Measurements from ENCODE around the gene ILK. TPM values are rescaled to one million over a fixed set of nuclear protein-coding genes. Genes with fewer than 3 reads are reported as not detected.

ILK gene
- total RNA-seq, 4 donors from 2014 or later: 159 to 211 (median 169) TPM

GRCh38 chr11:6632116-6633073, 28.8 kb downstream of the ILK start:
- TF ChIP-seq EP300 (IDR thresholded peaks at IDR 0.05; ENCODE audit: low read depth): no peak
- no peak for TF ChIP-seq POLR2A (IDR thresholded peaks at IDR 0.05)
- TF ChIP-seq CTCF (IDR thresholded peaks at IDR 0.05): no peak
- no peak for TF ChIP-seq POLR2AphosphoS5 (IDR thresholded peaks at IDR 0.05)

GRCh38 chr11:6633422-6634408, 30.1 kb downstream of the ILK start:
- H3K9me3 ChIP-seq: no peaks in the 10 kb centered on the region
- no peaks in the 10 kb centered on the region for H3K36me3 ChIP-seq
- H3K27ac ChIP-seq: peak overlapping the region in 1 of 4 donors; percentile 85
- no peak for DNase-seq
- TF ChIP-seq POLR2A (IDR thresholded peaks at IDR 0.05): no peak
- H3K4me3 ChIP-seq: no peak overlapping the region
- WGBS, 2 donors (ENCODE audit: low coverage in 1 of 2): 60 to 88% methylated on average over 1 to 16 of the region's 16 CpGs
- no peaks in the 10 kb centered on the region for H3K27me3 ChIP-seq
- in situ Hi-C loops (cut with MboI; ENCODE audit: low pct_ligation_motif_present in 1 of 4, low pct_unique_long_range_greater_than_20kb in 1 of 4, low sequenced_read_pairs in 3 of 4) (no loop called here), intact Hi-C loops (cut with DNase I; ENCODE audit: low total_unique reads) (no loop called here)
- H3K4me1 ChIP-seq: peaks cover 14 to 41% (median 22%) of the 10 kb centered on the region in 4 donors

More at GRCh38 chr11:6632116-6633073, 28.8 kb downstream of the ILK start:
- intact Hi-C loops (cut with DNase I; ENCODE audit: low total_unique reads) (no loop called here), in situ Hi-C loops (cut with MboI; ENCODE audit: low pct_ligation_motif_present in 1 of 4, low pct_unique_long_range_greater_than_20kb in 1 of 4, low sequenced_read_pairs in 3 of 4) (no loop called here)
- Histone ChIP-seq H3K4me1 (peaks cover 14 to 27% (median 16%) of the 10 kb centered on the region in 4 donors), H3K27ac (no peak overlapping the region), H3K27me3 (no peaks in the 10 kb centered on the region), H3K36me3 (no peaks in the 10 kb centered on the region), H3K4me3 (no peak overlapping the region), H3K9me3 (no peaks in the 10 kb centered on the region)
- DNase-seq: no peak
- 91 to 92% methylated on average over 4 to 29 of the region's 29 CpGs for WGBS, 2 donors (ENCODE audit: low coverage in 1 of 2)

GRCh38 chr11:6634534-6634933, 31.0 kb downstream of the ILK start:
- Histone ChIP-seq H3K27ac (peak overlapping the region; percentile 67 to 85 (median 73)), H3K4me1 (peaks cover 14 to 48% (median 22%) of the 10 kb centered on the region in 4 donors), H3K9me3 (no peaks in the 10 kb centered on the region), H3K4me3 (no peak overlapping the region), H3K36me3 (no peaks in the 10 kb centered on the region), H3K27me3 (no peaks in the 10 kb centered on the region)
- TF ChIP-seq CTCF (IDR thresholded peaks at IDR 0.05) (no peak), EP300 (IDR thresholded peaks at IDR 0.05; ENCODE audit: low read depth) (no peak), POLR2AphosphoS5 (IDR thresholded peaks at IDR 0.05) (no peak), POLR2A (IDR thresholded peaks at IDR 0.05) (no peak)
- in situ Hi-C loops (cut with MboI; ENCODE audit: low pct_ligation_motif_present in 1 of 4, low pct_unique_long_range_greater_than_20kb in 1 of 4, low sequenced_read_pairs in 3 of 4): no loop called here
- 60 to 83% methylated on average over 1 of the region's 1 CpG for WGBS, 2 donors (ENCODE audit: low coverage in 1 of 2)
- DNase-seq: no peak
- intact Hi-C loops (cut with DNase I; ENCODE audit: low total_unique reads): no loop called here

- peak; percentile 49 for DNase-seq
- Histone ChIP-seq H3K9me3 (no peaks in the 10 kb centered on the region), H3K4me1 (peaks cover 14 to 48% (median 22%) of the 10 kb centered on the region in 4 donors), H3K36me3 (no peaks in the 10 kb centered on the region), H3K27ac (peak overlapping the region; percentile 67 to 85 (median 73)), H3K27me3 (no peaks in the 10 kb centered on the region), H3K4me3 (no peak overlapping the region)
- intact Hi-C loops (cut with DNase I; ENCODE audit: low total_unique reads) (no loop called here), in situ Hi-C loops (cut with MboI; ENCODE audit: low pct_ligation_motif_present in 1 of 4, low pct_unique_long_range_greater_than_20kb in 1 of 4, low sequenced_read_pairs in 3 of 4) (no loop called here)
- 44 to 80% methylated on average over 2 to 10 of the region's 10 CpGs for WGBS, 2 donors (ENCODE audit: low coverage in 1 of 2)
- TF ChIP-seq POLR2AphosphoS5 (IDR thresholded peaks at IDR 0.05) (peak in 2 of 3 donors; percentile 43 to 44), POLR2A (IDR thresholded peaks at IDR 0.05) (no peak), EP300 (IDR thresholded peaks at IDR 0.05; ENCODE audit: low read depth) (peak; percentile 39)
Measured at GRCh38 chr11:6635082-6635932, 31.7 kb downstream of the ILK start.
